NOMO-1 (cell line): ENCODE results near the gene ZNF883.
"Not testable (repeated sequence)": the region's sequence is repeated elsewhere in the genome, so short reads cannot be mapped to it uniquely, and the experiment has no call there.

Experiments used
- DNase-seq, 2 experiments: peaks; one replicate each; lab custom pipeline; 2025; ENCODE audit not compliant: unreplicated experiment in 2 of 2; lab: John Stamatoyannopoulos, UW

ZNF883 gene

GRCh38 chr9:113011911-113012381, at the start of gene ZNF883:
Gene ZNF883, minus strand, starts transcription at chr9:113012192.
- DNase-seq, result no peak

DNA sequence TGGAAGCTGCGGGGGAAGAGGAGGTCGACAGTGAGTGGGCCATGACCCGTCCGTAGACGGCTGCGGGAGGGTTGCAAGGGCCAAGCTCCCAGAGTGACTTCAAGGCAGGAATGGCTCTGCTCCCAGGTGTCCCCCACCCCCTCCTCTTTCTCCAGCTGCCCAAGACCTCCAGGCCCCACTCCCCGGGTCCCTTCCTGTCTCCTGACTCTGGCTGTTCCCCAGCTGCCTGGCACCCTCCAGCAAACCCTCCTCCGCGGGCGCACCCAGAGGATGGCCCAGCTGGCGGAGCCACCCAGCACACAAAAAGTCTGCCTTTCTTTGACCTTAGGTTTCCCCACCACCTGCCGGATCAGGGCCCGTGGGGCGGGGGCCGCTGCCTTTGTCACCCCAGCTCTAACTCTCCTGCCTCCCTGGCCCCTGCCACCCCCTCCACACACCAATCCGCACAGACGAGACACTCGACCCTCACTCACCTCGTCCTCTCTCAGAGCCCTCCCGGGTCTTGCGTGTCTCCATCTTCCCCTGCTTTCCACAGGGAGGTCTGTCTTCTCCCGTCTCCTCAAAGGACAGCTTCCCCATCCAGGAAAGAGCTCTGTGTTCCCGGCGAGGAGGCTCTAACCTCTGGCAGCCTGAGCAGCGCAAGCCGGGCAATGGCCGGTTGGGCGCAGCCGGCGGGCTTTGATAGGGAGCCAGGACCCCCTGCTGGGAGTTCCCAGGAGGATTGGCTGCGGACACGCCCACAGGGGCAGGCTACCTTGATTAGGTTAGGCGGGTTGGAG, 49.3 kb upstream of the ZNF883 start:
- DNase-seq, result not testable (repeated sequence)

GRCh38 chr9:113059581-113060284, 47.7 kb upstream of the ZNF883 start:
- not testable (repeated sequence) for DNase-seq

DNA sequence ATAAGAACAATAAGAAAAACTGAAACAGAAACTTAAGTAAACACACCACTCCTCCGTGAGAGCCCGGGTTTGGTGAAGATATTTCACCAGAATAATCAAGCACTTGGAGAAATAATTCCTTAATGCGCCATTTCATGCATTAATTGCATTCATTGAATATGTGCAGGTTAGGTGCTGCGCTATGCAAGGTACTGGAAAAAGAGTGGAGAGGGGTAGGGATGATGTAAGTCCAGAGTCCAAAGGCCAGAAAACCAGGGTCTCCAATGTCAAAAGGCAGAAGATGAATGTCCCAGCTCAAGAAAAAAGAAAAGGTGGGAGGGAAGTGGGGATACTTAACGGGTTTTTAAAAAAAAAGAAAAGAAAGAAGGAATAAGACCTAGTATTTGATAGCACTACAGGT, 45.2 kb upstream of the ZNF883 start:
- no peak for DNase-seq

DNA sequence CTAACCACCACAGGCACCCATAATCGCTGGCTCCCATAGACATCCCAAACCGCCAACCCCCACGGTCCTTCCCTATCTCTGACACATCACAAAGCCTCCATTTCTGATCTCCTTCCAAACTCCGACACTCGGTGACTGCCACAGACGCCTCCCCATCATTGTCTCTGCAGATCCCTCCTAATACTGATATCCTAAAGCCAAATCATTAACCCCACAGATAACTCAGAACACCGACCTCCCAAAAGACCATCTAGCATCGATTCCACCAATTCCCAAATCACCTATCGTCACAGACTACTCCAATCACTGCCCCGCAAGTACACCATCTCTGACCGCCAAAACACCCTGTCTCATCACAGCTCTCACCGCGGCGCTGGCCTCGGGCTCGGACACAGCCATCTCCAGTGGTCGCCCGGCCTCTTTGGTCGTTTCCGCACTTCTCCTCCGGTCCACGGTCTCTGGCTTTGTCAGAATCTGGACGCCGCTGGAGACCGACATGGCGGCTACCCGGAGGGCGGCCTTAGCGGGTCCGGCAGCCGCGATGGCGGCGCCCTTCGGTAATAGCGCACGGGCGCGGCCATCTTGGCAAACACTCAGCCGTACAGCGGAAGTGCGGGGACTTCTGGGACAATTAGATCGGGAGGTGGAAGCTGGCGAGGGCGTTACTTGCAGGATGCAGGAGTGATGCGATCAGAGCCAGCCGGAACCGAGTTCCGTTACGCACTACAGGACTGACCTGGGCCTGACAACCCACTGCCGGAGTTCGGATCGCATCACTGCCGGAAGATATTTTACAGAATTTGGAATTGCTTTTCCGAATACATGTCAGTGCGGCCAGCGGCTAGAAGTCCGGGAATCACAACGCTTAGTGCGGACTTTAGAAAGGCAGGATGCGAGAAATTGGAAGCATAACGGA, 44.5 kb upstream of the ZNF883 start, which contains the start of gene ZFP37:
TSS of gene ZFP37 (minus strand) at position 534 of the 916 bp plus-strand sequence. CDS start at position 498, 36 bp downstream.
- DNase-seq, result no peak

- no peak for DNase-seq
Measured at GRCh38 chr9:113042884-113043657, 31.1 kb upstream of the ZNF883 start.

GRCh38 chr9:113026200-113026599, 14.2 kb upstream of the ZNF883 start:
- DNase-seq, result no peak

DNA sequence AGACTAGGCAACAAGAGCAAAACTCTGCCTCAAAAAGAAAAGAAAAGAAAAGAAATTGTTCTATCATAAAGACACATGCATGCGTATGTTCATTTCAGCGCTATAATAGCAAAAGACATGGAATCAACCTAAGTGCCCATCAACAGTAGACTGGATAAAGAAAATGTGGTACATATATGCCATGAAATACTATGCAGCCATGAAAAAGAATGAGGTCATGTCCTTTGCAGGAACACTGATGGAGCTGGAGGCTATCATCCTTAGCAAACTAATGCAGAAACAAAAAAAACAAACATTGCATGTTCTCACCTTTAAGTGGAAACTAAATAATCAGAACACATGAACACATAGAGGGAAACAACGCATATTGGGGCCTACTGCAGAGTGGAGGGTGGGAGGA, 6.3 kb upstream of the ZNF883 start:
- DNase-seq, result no peak

- DNase-seq, result no peak
Measured at GRCh38 chr9:113012492-113012891, 500 bp upstream of the ZNF883 start.

- no peak for DNase-seq
Measured at GRCh38 chr9:113005777-113006176, 6.2 kb downstream of the ZNF883 start.

DNA sequence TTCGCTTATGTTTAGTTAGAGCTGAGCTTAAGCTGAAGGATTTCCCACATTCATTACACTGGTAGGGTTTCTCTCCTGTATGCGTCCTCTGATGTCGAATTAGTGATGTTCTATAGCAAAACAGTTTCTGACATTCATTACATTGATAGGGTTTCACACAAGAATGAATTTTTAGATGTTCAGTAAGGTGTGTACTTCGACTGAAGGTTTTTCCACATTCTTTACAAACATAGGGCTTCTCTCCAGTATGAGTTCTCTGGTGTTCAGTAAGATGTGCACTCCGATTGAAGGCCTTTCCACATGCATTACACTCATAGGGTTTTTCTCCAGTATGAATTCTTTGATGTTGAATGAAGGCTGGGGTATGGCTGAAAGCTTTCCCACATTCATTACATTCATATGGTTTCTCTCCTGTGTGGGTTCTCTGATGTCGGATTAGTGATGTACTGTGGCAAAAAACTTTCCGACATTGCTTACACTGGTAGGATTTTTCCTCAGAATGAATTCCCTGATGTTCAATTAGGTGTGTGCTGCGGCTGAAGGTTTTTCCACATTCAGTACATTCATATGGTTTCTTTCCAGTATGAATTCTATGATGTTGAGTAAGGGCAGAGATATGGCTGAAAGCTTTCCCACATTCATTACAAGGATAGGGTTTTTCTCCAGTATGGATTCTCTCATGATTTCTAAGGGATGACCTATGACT, 14.6 kb downstream of the ZNF883 start:
- DNase-seq, result no peak

GRCh38 chr9:112971415-112971814, 40.6 kb downstream of the ZNF883 start:
- DNase-seq, result peak in 1 of 2 experiments; percentile 1

GRCh38 chr9:112970939-112971338, 41.1 kb downstream of the ZNF883 start:
- DNase-seq, result no peak

DNA sequence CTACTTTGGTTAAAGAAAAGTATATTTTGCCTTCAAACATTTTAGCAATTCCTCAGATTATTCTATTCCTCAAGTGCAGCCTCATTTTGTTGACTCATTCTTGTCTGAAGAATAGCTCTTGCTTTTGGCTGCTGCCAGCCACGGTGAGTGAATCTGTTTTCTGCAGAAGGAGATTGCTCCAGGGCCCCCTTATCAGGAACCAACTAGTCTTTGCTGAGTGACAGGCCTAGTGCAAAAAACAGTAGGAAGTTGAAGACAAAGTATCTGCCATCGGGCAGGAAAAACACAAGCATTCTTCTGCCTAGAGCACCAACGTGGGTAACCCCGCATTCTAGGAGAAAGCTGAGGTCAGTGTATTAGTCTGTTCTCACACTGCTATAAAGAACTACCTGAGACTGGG, 42.3 kb downstream of the ZNF883 start:
- DNase-seq, result no peak

GRCh38 chr9:112955550-112955949, 56.4 kb downstream of the ZNF883 start:
- DNase-seq, result no peak

DNA sequence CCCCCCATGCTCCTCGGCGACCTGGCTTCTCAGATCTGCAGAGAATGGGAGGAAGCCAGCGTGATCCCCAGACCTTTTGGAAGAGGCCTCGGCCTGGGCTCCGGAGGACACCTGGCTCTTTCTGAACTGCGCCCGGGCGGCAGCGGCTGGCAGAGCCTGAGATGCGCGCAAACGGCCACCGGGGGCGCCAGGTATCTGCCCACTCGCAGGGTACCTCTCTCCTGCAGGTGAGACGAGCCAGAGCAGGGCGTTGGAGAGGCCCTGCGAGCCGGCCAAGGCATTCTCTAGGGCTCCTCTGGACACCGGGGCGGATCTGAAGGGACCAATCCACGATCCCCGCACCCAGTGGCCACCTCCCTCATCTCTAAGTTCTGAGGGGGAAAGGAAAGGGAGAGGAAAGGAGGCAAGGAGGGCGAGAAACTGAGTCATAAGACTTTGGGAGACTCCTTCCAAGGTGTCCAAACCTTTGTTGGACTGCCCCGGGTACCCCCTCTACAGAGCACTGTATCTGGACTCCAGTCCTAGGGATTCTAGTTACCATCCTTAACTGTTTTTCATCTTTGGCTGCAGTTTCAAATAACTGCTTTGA, 66.3 kb downstream of the ZNF883 start:
- no peak for DNase-seq

- no peak for DNase-seq
Measured at GRCh38 chr9:112939418-112939817, 72.6 kb downstream of the ZNF883 start.

DNA sequence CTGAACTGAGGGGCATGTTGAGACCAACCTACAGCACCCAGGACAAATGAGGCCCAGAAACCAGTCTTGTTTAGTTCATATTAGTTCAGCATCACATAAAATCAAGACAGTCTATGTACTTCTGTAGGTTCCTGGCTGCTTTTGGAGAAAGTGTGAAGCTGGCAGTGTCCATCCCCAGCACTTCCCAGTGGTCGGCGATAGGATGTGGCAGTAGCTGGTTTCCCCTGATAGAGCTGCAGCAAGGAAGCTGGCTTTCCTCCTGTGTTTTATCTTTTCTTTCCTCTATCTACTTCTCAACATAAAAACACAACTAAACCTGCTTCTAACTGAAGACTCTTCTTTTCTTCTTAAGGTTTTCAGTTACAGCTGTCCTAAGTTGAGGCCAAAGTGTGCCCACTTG, 78.3 kb downstream of the ZNF883 start:
- DNase-seq, result no peak

- DNase-seq, result peak in 1 of 2 experiments; percentile 43
Measured at GRCh38 chr9:112925058-112925641, 86.8 kb downstream of the ZNF883 start.
